GM19468 (cell line): ENCODE data around the gene TXN2.

ENCODE experiments used
- ATAC-seq: cut with Tn5 transposase; IDR thresholded peaks from one replicate; pipeline ENCODE4 v1.9.1; 2021; ENCODE audit warnings: mild to moderate bottlenecking, moderate library complexity, moderate number of reproducible peaks; ENCODE audit not compliant: unreplicated experiment; ENCODE audit errors: extremely low read depth

The TXN2 gene

GRCh38 chr22:36491155-36491554 lies 9.7 kb upstream of the TXN2 start:
- no peak for ATAC-seq

GRCh38 chr22:36486619-36487384 lies 5.4 kb upstream of the TXN2 start:
- ATAC-seq = no peak

GRCh38 chr22:36480941-36481392 lies 473 bp downstream of the TXN2 start:
- no peak for ATAC-seq

GRCh38 chr22:36478966-36479365 lies 2.5 kb downstream of the TXN2 start:
- ATAC-seq = no peak

- ATAC-seq = no peak
These were observed 6.1 kb downstream of the TXN2 start for GRCh38 chr22:36475341-36475740.

- no peak for ATAC-seq
These were observed 8.8 kb downstream of the TXN2 start for GRCh38 chr22:36472689-36473088.

- ATAC-seq = no peak
These were observed 10.1 kb downstream of the TXN2 start for GRCh38 chr22:36471341-36471821.

GRCh38 chr22:36470994-36471331 lies 10.5 kb downstream of the TXN2 start:
- no peak for ATAC-seq

- ATAC-seq = no peak
These were observed 11.1 kb downstream of the TXN2 start for GRCh38 chr22:36470162-36470993.

- no peak for ATAC-seq
These were observed 12.2 kb downstream of the TXN2 start for GRCh38 chr22:36469094-36469710.

GRCh38 chr22:36467946-36468345 lies 13.5 kb downstream of the TXN2 start:
- no peak for ATAC-seq

GRCh38 chr22:36467042-36467810 lies 14.2 kb downstream of the TXN2 start:
- ATAC-seq = no peak

- ATAC-seq = no peak
These were observed 15.2 kb downstream of the TXN2 start for GRCh38 chr22:36466258-36466657.

- no peak for ATAC-seq
These were observed 16.0 kb downstream of the TXN2 start for GRCh38 chr22:36465232-36466021.

GRCh38 chr22:36464715-36465231 lies 16.7 kb downstream of the TXN2 start:
- no peak for ATAC-seq

GRCh38 chr22:36463783-36464184 lies 17.7 kb downstream of the TXN2 start:
- ATAC-seq = no peak

GRCh38 chr22:36461665-36462649 lies 19.5 kb downstream of the TXN2 start:
- ATAC-seq = no peak

GRCh38 chr22:36460202-36460601 lies 21.2 kb downstream of the TXN2 start:
- ATAC-seq = no peak
